Kasumi-1 (cell line): ENCODE data around the gene PAQR4.
"Not testable (repeated sequence)": the region's sequence is repeated elsewhere in the genome, so short reads cannot be mapped to it uniquely, and the experiment has no call there.

Experiments used
- DNase-seq, 2 experiments: peaks; one replicate each; lab custom pipeline; 2025; lab: John Stamatoyannopoulos, UW

Gene PAQR4

DNA sequence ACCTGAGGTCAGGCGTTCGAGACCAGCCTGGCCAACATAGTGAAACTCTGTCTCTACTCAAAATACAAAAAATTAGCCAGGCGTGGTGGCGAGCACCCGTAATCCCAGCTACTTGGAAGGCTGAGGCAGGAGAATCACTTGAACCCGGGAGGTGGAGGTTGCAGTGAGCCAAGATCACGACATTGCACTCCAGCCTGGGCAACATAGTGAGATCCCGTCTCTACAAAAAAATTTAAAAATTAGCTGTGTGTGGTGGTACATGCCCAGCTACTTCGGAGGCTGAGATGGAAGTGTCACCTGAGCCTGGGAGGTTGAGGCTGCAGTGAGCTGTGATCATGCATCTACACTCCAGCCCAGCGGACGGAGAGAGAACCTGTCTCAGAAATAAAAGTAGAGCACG lies 25.4 kb upstream of the PAQR4 start:
- not testable (repeated sequence) for DNase-seq

DNA sequence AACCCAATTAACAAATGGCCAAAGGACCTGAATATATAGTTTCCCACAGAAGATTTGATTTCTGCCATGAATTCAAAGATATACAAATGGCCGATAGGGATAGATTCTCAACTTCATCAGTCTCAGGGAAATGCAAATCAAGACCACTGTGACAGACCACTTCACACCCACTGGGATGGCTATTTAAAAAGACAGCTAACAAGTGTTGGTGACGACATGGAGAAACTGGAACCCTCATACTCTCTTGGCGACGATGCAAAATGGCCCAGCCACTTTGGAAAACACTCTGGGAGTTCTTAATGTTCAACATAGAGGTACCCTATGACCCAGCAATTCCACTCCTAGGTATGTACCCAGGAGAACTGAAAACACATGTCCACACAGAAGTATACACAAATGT lies 22.5 kb upstream of the PAQR4 start:
- no peak for DNase-seq

DNA sequence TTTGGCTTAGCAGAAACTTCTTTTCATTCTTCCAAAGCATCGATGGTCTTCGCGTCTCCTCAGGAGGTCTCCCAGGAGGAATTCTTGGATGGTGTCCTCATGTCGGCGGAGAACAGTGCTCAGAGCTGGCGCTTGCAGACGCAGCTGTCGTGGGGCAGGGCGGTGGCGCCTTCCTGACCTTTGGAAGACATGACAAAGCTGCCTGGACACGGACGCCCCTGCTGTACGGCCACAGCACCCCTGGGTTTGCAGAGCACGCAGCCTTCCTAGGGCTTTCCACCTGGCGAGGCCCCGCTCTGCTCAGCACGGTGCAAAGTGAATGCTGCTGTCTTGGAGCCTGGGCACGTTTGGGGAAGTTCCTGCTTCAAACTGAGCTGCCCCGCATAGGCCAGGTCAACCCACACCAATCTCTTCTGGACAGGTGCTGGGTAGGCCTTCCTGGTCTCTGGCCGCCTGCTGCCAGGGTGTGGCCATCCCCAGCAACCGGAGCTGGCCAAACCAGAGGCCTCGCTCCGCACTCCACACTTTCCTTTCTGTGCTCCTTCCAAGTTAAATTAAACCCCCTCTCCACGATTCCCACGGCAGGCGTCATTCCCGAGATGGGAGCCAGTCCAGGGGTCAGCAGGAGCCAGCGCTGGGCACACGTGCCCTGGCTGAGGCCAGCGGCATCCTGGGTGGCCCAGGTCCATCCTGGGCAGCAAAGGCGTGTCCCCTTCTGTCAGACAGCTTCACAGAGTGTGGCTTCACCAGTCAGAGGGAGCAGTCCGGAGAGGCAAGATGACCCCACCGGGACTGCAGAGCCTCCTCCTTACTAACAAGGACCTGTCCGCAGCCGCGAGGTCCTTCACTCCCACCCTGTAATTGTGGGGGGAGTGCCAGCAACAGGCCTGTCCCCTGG lies 20.1 kb upstream of the PAQR4 start:
- no peak for DNase-seq

DNA sequence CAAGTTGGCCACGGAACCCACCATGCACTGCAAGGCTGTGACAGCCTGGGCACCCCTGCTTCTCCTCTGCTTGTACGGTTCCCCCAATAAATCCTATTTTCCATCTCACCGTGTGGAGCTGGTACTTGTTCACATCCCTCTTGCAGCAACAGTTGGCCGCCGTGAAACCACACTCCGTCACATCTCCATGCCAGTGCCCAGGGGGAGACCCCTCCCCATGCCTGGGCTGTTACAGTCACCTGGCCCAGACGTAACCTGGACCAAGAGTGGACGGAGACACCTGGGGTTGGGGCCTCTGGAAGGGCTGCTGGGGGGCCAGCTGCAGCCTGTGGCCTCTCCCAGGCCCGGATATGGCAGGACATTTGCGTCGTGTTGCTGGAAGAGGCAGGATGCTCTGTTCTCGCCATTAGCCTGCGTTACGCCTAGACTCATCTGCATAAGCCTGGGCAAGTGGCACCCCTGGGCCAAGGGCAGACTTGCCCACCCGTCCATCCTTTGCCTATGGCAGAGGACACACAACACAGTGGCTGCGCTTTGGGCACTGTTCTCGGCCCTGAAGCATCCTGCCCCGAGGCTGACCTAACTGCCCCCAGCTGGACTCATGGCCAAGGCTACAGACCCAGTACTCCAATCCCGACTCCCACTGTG lies 19.3 kb upstream of the PAQR4 start:
- no peak for DNase-seq

DNA sequence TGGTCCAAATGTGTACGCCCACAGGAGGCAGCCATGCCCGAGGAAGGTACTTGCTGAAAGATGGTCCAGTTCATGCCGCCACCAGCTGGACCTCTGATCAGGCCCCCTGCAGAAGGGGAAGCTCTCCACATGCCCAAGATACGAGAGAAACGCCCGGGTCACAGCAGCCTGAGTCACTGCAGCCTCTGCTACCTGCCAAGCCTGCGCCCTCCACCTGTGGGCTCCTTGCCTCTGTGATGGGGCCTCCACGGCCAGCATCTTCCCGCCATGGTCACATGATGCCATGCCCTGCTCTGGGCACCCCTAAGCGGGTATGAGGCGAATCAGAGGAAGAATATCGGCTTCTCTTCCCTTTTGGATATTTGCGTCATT lies 18.8 kb upstream of the PAQR4 start:
- no peak for DNase-seq

DNA sequence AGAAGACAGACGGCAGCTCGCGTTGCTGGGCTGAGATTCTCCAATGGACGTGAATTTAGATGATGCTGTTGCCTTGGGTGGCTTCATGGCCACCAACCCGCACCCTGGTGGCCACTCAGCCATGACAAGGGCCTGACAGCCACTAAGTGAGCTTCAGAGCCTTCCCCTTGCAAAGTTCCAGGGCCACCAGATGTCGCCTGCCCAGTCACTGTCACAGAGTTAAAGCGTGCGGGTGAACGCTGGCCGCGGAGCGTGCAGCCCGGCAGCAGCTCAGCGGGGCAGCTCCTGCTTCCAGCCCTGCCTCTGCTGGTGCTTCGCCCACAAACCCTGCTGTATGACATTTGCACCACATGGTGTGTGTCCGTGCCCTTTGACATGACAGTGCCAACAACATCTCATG lies 18.4 kb upstream of the PAQR4 start:
- DNase-seq = no peak

DNA sequence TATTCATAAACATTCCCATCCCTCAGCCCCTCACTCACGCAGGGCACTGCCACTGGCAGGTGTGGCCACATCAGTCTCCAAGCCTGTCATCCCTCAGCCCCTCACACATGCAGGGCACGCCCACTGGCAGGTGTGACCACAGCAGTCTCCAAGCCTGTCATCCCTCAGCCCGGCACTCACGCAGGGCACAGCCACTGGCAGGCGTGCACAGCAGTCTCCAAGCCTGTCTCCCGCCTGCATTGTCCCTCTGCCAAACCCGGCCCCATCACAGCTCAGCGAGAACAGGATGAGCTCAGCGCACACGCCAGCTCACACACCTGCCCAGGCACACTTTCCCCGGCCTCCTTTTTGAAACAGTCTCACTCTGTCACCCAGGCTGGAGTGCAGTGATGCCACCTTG lies 16.5 kb upstream of the PAQR4 start:
- DNase-seq = no peak

DNA sequence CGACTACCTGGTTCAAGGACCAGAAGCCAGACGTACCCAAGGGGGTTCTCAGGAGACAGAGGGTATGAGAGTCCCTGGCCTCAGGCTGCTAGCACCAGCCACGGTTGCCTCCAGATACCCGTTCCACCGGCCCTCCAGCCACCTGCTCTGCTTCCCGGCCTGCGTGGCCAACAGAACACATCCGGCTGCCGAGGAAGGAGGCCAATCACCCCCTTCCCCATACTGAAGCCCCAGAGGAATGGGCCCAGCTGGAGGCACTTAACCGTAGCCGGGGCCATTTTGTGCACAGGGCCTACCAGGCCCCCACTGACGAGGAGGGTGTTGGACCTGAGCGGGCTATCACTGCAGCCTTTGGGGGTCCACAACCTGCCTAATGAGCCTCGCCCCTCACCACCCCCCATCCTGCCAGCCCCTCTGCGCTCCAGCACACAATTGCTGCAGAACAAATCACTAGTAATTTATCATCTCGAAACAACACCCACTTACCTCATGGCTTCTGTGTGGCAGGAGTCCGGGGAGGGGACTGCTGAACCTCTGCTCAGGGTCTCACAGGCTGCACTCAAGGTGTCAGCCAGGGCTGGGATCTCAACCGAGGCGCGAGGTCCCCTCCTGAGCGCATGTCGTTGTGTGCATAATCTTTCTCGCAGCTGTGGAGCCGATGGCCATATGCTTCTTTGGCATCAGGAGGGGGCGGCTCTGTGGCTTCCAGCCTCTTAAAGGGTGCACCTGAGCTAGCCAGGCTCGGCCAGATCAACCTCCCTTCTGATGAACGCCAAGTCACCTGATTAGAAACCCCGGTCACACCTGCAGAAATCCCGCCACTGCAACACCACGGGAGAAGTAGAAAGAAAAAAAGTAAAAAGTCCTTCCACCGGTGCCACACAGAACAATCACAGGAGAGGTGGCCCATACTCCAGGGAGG lies 15.2 kb upstream of the PAQR4 start:
- no peak for DNase-seq

DNA sequence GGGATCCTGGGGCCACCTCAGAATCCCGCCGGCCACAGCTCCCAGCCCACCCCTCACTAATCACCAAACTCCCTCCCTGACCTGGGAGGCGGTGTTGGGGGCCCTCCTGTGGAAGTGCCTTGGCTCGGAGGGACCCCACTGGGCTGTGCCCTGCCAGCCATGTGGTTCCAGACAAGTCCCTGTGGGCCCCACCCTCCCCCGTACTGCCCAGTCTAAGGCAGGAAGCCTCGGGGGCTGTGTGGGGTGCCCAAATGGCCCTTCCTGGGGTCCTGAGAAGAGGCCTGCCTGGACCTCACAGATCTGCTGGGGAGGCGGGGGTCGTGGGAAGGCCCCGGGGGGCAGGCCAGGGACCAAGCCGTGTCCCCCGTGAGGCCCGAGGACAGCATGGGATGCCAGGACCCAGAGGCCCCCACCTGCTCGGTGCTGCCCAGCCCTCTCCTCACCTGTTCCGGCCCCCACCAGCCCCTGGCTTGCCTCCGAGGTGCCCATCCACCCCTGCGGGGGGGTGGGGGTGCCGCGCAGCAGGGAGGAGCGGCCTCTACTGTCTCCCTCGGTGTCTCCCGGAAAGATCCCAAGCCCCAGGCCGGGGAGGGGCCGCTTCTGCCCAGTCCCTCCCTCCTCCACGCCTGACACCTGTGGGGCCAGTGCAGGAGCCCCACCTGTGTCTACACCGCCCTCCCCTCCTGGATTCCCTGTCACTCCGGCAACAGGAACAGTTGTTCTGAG lies 14.3 kb upstream of the PAQR4 start:
- DNase-seq = no peak

DNA sequence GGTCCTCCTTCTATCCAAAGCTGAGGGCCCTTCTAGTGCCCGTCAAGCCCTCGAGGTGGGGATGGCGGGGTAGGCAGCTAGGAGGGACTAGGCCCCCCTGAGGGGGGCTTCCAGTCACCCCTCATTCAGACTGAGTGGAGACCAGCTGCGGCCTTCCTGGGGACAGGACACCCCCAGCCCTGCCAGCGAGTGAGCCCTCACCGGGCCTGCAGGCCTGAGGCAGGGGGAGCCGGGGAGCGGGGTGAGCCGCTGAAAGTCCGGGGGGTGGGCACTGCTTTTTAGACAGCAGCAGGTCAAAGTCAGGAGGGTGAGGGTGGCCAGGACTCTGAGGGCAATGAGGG lies 13.7 kb upstream of the PAQR4 start:
- DNase-seq = no peak

DNA sequence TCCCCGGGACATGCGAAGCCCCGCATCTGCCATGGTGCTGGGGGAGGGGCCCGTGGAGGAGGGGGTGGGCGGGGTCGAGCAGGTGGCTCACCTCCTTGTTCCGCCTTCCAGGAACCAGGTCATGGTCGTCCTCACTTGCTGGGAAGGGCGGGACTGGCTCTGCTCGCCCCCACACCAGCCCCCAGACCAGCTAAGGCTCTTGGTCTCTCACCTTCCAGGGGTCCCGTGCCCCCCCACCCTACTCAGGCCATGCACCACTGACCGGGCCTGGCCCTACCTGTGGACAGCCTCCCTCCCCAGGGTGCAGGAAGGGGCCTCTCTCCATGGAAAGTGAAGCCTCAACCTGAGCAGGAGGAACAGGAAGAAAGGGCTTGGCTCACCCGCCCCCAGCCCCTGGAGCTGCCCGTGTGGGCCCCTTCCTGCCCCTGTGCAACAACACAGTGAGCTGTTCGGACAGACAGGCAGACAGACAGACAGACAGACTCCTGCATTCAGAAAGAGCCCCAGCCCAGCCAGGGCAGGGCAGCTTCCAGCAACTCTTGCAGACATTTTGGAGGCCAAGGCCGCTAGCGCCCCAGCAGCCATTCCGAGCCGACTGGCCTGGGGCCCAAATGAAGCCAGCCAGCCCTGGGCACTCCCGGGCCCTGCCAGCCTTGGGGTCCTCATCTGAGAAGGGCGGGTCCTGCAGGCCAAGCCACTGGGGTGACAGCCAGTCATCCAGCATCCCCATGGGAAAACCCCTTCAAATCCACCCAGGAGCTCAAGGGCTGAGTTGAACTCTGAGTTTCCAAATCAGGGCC lies 13.2 kb upstream of the PAQR4 start:
- peak in 1 of 2 experiments; percentile 1 for DNase-seq

DNA sequence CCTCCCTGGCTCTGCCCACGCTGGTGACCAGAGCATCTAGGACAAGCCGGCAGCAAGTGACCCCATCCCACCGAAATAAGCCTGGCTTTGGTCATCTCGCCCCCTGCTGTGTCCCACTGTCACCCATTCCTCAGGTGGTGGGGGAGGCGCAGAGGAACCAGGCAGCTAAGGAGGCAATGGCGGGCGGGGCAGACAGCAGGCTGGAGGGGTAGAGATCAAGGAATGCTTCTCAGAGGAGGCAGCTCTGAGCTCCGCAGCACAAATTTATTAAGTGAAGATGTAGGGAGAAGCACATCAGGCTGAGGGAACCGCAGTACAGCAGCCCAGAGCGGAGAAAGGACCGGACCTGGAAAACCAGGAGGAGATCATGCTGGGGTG lies 12.6 kb upstream of the PAQR4 start:
- DNase-seq = no peak

DNA sequence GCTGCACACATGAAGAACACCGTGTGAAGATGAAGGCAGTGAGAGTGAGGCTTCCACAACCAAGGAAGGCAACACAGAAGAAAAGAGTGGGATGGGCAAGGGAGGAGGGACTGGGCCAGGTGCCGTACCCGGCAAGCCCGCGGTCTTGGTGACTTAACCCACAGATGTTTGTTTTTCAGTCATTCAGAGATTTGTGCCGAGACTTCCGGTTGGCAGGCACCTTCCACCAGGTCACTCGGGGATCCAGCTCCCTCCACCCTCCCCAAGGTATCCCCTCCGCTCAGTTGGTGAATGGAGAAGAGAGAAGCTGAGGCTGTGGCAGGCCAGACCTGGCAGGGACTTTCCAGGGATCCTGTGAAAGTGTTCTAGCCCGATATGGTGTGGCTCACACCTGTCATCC lies 9.9 kb upstream of the PAQR4 start:
- DNase-seq = no peak

DNA sequence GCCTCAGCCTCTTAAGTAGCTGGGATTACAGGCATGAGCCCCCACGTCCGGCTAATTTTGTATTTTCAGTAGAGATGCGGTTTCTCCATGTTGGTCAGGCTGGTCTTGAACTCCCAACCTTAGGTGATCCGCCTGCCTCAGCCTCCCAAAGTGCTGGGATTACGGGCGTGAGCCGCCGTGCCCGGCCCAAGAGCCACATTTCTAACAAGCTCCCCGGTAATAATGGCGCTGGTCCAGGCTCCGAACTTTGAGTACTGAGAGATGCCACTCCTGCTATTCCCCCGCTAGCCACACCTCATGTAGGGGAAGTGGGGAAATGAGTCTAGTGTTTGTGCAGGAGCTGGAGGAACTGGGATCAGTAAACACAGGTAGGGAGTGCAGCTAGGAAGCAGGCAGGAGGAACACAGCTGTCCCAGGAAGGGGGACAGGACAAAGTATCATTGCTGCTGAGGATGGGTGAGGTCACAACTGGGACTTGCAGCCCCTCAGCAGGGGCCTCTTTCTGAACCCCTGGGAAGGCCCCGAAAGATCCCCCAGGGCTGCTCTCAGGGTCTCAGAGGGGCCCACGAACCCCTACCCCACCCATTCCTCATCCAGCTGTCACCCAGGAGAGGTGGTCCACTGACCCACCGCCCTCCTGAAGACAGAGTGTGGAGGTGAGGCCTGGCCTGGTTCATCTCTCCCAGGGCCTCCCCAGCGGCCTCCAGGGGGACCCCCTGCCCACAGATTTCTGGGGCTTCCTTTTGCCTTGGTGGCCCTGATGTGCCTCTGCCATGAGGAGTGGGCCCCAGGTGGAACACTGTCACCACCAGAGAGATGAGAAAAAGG lies 8.8 kb upstream of the PAQR4 start:
- no peak for DNase-seq

DNA sequence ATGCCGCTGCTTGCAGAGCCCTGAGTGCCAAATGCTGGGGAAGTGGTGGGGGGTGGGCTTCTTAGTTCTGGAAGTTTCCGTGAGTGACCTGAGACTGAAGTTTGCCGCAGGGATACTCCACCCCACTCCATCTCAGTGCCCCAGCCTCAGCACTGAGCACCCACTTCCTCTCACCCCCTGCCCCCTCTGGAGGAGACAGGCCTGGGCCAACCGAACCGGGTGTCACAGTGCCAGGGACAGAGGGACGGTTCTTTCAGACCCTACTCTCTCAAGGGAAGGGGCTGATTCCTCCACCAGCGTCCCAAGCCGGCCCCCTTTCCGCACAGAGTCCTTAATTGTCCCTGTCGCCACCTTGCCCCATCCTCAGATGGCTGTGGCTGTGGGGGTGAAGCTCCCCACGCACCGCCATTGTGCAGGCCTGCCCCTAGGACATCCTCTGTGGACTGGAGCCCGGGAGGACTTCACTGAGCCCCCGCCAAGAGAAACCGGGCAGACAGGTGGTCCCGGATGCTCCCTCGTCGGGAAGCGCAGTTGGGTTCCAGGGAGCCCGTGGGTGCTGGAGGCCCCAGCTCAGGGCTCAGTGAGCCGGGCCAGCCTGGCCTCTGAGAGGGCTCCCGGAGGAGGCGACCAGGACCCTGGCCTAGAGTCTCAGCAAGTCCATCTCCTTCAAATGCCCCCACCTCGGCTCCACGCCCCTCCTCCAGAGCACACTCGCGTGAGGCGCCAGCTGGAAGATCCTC lies 6.6 kb upstream of the PAQR4 start:
- DNase-seq = no peak

DNA sequence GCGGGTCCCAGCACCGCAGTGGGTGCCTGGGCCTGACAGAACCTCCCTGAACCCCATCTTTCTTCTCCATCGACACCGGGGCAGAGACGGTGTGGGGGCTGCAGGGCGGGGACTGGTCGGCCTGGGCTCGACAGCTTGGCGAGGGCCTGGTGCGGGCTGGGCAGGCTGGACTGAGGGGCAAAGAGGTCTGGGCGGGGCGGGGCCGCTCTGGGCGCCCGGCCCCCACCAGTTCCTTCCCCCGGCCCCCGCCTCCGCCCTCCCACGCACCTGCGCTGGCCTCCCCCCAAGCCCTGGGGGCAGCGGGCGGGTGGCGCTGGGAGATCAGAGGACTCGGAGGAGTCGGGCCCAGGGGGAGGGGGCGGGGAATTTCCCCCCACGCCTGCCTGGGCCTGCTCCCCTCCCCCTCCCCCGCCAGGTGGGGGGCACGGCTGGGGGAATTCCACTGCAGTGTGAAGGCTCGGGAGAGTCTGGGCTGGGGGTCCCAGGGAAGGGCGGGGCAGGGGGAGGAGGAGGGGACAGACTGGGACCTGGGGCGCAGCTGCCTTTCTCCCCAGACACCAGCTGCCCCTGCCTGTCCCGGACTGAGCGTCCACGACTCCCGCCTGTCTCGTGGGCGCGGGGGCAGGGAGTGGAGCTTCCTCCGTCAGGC lies 6.0 kb upstream of the PAQR4 start:
- DNase-seq = no peak

DNA sequence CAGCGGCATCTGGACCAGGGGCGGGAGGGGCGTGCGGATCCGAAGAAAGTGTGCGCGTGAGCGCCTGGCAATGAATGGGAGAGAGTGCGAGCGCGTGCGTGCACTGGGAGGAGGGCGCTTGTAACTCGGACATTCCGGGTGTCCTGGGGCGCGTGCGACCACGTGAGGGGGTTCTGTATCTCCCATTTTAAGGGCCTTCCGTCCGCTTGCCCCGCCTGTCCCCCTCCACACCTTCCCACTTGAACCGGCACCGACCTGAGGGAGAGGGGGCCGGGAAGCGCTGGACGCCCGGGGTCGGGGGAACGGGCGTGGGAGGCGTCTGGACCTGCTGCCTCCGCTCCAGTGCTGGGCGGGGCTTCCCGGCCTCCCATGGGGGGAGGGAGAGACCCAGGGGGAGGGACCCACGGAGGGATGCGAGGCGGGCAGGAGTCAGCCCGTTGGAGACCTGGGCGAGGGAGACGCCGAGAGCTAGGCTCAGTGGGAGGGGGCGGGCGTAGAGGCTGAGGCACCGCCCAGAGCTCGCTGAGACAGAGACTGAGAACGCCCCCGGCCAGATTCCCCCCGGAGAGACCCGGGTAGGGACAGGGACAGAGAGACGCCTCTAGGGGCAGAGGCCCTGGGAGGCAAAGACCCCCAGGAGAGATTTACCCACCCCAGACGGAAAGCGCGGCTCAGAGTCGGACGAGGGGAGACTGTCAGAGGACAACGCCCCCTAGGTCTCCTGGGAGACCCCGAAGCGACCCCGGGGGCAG lies 5.2 kb upstream of the PAQR4 start, which contains the start of gene KREMEN2:
Gene KREMEN2 (plus strand): TSS at position 553 of the 752 bp plus-strand sequence. CDS start 246 bp downstream, outside the sequence.
- peak in 1 of 2 experiments; percentile 2 for DNase-seq
